HG02885 (cell line): Measurements from ENCODE around the gene SIGLEC15.
"Not testable (repeated sequence)": the region's sequence is repeated elsewhere in the genome, so short reads cannot be mapped to it uniquely, and the experiment has no call there.

Experiments used
- ATAC-seq: cut with Tn5 transposase; IDR thresholded peaks from one replicate; pipeline ENCODE4 v1.9.1; 2021; ENCODE audit warnings: mild to moderate bottlenecking; ENCODE audit not compliant: unreplicated experiment, poor library complexity

Gene SIGLEC15

DNA sequence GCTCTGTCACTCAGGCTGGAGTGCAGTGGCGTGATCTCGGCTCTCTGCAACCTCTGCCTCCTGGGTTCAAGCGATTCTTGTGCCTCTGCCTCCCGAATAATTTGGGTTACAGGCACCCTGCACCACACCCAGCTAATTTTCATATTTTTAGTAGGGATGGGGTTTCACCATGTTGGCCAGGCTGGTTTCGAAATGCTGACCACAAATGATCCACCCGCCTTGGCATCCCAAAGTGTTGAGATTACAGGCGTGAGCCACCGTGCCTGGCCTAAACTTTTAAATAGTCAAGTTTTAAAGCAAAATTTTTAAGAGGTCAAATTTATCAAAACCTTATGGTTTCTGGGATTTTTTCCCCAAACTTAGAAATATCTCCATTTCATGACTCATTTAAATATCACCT is 6.7 kb upstream of the SIGLEC15 start:
- ATAC-seq, result not testable (repeated sequence)

DNA sequence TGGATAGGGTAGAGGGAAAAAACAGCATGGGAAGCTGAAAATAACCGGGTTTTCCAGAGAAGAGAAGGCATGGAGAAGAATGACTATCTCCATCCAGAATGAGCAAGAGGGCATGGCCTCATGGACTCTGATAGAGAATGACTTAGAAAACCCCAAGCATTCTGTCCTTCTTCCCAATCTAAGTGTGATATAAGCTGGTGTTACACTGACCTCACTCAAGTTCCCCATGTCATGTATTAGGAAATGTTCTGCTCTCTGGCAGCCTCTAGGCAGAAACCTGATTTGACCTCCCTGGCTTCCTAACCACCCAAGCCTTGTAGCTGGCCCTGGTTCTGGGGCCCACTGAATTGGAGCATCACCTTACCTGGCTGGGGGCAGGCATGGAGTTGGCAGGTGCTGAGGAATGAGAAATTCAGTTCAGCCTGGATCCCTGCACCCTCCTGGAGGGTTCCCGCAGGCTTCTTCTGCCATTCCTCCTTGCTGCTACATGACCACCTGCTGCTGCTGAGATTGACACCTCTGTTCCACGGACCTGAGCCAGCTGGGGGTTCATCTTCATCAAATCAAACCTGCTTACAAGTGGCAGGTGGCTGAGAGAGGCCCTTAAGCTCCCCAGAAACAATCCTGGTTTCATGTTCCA is 5.2 kb upstream of the SIGLEC15 start:
- ATAC-seq, result no peak

DNA sequence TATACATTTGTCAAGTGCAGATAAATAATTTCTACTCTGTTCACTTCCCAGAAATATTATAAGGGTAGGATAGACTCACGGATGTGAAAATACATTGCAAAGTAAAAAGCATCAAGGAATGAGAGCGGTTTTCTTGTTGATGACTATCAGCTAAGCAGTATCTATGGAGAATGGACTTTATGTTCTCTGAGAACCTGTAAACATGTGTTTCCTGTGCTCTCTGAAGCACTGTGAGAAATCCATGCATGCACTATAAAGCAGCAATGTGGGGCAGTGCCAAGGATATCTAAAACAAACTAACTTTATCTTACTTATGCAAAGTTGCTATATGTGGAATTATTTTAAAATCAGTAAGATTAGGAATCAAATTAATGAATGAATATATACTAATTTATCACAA is 4.4 kb upstream of the SIGLEC15 start:
- no peak for ATAC-seq

DNA sequence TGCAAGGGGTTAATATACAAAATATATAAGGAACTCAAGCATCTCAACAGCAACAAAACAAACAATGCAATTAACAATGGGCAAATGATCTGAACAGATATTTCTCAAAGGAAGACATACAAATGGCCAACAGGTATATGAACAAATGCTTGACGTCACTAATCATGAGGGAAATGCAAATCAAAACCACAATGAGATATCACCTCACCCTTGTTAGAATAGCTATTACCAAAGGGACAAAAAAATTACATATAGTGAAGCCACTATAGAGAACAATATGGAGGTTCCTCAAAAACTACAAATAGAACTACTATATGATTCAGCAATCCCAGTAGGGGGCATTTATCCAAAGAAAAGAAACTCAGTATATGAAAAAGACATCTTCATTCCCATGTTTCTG is 3.8 kb upstream of the SIGLEC15 start:
- ATAC-seq, result no peak

DNA sequence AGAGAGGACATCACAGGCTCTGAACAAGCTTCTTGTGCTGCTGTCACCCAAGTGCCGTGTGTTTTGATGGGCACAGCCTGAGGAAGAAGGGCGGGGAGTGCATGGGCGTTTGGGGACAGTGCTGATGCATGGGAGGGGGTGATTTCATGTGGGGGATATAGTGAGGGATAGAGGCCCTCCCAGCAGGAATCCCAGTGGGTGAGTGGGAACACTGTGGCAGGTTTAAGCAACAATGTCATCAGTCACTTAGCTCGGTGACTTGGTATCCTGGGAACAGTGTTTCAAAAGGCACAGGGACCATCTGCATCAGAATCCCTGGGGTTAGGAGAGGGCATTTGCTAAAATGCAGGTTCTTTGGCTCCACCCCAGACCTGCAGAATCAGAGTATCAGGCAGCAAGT is 609 bp downstream of the SIGLEC15 start:
- ATAC-seq, result no peak

DNA sequence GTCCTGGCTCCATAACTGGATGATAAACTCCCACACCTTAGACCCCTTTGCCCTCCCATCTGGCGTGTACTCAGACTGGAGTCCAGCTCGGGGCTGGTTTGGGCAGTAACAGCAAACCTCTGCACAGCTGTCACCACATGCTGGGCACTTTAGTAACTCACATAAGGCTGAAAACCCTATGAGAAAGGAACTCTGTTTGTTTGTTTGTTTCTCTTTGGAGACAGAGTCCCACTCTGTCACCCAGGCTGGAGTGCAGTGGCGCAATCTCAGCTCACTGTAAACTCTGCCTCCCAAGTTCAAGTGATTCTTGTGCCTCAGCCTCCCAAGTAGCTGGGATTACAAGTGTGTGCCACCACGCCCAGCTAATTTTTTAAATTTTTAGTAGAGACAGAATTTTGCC is 1.2 kb downstream of the SIGLEC15 start:
- not testable (repeated sequence) for ATAC-seq

DNA sequence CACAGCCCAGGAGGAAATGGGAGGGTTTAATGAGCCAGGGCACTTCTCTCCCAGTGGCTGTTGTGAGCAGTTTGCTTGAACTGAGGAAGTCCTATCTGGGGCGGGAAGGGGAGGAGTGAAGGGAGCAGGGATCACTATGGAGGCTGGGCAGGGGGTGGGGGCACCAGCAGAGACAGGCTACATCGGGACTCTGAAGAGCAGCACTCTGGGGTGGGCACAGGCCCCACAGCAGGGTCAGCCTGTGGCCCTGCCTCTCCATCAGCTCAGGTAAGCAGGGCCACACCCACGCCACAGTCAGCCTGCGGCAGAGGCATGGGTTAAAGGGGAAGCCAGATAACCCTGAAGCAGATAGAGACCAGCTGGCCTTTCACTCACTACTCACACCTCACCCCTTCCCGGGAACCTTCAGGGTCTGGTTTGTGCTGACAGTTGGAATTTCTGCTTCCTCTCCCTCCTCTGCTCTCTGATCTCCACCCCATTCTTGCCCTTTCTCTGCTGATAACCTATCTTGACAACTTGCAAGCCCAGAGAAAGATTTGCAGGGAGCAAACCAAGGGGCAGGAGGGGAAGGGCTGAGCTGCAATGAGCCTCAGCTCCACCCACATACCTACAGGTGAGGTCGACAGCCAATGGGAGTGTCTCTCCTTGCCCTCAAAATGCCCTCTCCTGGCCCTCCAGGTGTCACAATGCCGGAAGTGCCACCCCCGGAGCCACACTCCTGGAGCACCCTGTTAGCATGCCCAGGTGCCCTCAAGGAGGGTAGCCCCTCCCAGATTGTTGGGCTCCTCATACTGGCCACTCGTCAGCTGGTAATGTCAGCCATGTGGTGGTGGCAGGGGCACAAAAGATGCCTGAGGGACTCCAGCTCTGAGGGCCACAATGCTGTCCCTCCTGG is 3.7 kb downstream of the SIGLEC15 start:
- ATAC-seq, result no peak

DNA sequence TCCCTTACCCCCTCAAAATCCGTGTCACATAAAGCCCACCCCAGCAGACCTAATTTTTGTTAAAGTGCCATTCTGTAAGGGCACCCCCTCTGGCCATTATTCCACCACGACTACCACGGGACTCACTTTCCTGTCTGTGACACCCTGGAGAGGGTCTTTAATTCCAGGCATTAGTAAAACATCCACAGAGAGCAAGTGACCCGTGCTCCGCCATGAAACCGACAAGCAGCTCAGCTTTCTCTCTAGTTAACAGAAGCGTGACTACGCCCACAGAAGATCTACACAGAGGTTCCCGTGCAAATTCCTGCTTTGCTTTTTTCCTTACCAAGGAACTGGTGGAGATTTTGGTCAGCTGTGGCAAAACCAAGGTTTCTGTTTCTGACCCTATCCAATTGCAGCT is 4.4 kb downstream of the SIGLEC15 start:
- no peak for ATAC-seq

DNA sequence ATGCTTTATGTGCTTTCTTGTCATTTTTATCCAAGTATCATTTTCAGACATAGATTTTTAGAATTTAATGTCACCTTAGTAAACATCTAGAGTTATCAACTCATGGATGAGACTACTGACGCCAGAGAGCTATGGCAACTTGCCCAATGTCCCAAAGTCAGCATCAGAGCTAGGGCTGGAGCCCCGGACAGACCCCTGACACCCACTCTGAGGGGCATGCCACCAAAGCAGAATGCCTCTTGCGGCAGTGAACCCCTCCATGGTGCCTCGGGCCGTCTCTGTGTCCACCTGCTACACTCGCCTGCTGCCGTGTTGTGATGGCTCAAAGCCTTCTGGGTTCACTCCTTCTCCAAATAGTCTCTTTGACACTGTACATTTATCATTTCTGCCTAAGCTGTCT is 5.4 kb downstream of the SIGLEC15 start:
- no peak for ATAC-seq

DNA sequence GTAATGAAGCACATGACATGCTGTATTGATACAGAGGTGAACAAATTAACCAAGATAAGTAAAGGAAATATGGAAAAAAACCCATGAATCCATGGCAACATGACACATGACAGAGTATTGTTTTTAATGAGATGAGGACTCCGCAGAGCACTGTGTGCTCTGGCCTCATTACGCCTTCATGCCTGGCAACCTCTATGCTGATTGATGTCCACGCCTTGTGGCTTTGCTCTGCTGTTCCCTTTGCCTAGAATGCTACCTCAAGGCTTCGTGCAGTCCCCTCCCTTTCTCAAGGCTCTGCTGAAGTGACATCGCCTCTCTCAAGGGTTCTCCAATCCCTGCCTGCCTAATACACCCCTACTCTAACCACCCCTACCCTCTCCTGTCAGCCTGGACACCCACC is 8.4 kb downstream of the SIGLEC15 start:
- no peak for ATAC-seq

DNA sequence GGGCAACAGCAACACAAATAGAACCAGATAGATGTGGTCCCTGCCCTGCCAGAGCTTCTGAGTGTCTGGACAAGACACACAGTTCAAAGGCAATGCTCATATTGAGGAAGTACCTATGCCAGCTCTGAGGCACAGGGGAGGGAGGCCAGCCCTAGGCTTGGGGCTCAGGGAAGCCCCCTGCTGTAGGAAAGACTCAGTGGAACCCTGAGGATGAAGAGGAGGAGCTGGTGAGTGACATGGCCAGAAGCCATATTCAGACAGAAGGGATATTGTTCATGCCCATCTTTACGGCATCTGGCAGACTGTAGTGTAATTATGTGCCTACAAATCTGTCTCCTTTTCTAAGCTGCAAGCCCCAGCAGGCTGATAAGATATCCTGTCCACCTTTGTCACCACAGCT is 8.8 kb downstream of the SIGLEC15 start:
- ATAC-seq, result no peak

DNA sequence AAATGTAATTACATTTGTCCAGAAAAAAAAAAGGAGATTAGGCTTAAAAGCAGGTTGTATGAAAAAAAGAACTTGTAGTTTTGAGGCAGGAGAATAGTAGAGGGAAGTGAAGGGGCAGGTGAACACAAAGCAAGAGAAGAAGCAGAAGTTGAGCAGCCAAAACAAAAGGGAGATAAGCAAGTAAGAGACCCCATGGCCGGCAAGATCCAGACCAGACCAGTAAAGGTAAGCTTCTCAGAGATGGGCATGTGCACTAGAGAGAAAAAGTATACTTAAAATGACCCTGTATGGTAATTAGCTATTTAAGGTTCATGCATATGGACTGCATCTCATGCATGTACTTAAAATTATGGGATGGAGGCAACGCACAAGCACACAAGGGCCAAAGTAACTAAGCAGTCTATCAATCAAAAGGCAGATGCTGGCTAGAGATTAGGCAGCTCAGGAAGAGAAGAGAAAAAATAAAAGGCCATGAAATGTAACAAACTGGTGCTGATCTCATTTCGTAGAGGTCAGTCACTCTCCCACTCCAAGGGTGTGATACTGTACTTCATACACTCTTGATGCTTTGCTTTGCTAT is 9.7 kb downstream of the SIGLEC15 start:
- no peak for ATAC-seq

DNA sequence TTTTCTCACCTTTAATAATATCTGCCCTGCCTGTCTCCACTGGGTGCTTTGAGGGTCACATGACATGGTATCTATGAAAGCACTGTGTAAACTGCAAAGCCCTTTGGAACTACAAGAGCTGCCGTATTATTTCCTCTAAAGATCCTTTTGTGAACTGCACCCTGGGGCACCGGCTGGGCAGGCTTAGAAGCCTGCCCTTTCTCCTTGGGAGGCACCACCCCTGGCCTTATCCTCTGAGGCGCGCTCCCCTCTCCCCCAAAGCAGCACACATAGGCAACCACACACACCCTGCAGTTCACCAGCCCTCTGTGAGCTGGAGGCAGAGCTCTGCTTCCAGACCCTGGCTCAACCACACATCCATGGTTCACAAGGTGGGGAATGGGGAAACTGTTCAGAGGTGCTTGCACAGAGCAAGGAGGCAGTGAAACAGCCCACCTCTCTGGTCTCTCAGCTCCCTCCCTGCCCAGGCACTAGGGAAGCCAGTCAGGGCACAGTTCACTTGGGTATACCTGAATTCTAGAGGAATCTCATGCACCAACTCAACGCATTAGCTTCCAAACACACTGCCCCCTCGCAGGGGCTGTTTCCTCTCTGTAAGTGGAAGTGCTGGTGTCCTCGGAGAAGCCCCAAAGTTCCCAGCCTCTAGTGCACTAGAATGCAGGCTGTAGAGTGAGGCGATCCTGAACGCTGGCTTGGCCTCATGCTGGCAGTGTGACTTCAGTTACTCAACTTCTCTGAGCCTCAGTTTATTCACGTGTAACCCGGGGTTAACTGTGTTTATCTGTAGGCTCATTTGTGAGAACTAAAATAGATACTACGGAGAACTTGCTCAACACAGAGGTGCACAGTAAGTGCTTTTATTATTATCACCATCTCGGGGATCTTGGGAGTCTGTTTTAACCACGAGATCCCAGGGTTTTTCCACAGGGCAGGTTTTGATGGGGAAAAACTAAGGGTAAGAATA is 11.0 kb downstream of the SIGLEC15 start:
- no peak for ATAC-seq

DNA sequence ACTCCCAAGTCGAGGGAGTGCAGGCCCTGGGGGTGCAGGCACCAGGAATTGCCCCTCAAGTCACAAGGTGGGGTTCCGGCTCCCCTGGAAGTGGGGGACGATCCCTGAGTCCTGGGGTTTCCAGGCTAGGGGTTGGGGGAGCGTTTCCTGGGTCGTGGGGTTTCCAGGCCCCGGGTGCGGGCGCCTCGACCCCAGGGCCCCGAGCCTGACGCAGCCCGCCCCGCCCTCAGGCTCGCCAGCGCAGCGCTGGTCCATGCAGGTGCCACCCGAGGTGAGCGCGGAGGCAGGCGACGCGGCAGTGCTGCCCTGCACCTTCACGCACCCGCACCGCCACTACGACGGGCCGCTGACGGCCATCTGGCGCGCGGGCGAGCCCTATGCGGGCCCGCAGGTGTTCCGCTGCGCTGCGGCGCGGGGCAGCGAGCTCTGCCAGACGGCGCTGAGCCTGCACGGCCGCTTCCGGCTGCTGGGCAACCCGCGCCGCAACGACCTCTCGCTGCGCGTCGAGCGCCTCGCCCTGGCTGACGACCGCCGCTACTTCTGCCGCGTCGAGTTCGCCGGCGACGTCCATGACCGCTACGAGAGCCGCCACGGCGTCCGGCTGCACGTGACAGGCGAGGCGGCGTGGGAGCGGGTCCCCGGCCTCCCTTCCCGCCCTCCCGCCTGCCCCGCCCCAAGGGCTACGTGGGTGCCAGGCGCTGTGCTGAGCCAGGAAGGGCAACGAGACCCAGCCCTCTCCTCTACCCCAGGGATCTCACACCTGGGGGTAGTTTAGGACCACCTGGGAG is 12.0 kb downstream of the SIGLEC15 start:
- peak; percentile 72 for ATAC-seq

DNA sequence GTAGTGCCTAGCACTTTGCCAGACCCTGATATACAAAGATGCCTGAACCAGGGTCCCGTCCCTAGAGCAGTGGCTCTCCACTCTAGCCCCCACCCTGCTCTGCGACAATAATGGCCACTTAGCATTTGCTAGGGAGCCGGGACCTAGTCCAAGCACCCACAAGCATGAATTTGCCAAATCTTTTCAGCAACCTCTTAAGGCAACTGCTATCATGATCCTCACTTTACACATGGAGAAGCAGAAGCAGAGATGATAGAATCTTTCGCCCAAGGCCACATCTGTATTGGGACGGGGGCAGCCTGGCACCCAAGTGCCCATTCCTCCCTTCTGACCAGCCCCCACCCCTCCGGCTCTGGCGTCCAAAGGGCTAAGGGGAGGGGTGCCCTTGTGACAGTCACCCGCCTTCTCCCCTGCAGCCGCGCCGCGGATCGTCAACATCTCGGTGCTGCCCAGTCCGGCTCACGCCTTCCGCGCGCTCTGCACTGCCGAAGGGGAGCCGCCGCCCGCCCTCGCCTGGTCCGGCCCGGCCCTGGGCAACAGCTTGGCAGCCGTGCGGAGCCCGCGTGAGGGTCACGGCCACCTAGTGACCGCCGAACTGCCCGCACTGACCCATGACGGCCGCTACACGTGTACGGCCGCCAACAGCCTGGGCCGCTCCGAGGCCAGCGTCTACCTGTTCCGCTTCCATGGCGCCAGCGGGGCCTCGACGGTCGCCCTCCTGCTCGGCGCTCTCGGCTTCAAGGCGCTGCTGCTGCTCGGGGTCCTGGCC is 13.0 kb downstream of the SIGLEC15 start:
- no peak for ATAC-seq

DNA sequence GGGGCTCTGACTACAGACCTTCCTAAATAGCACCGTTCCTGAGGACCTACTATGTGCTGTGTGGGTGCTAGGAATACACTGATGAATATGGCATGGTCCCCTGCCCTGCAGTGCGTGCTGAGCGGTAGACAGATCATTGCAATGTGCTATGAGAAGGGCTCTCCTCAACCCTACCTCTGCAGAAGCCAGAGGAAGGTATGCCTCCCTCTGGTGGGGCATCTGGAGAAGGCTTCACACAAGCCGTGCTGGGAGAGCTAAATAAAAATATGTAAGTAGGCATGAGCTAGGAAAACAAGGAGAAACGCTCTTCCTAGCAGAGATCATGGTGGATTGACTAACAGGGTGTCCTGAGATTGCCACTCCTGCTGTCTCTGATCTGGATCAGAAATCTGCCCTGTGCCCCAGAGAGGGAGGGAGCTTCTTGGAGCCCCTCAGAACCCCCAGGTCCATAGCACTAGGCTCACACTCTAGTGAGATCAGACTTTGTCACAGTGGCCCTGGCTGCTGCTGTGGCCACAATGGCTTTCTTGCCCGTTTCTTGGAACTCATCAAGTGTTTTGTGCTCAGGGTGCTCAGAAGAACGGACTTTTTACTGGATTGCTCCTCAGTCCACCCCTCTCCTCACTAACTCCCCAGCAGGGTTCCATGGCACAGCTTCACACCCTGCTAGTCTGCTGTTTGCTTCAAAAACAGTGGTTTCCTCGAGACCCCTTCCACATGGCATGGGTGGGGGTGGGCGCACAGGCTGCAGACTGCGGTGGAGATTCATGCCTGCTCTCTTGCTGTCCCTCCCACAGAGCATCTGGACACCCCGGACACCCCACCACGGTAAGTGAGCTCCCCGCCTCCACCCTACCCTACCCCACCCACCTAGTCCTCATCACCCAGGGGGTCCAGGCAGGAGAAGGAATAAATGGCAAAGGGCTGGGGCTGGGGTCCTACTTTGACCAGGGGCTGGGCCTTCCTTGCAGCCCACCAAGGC is 14.2 kb downstream of the SIGLEC15 start:
- ATAC-seq, result no peak

DNA sequence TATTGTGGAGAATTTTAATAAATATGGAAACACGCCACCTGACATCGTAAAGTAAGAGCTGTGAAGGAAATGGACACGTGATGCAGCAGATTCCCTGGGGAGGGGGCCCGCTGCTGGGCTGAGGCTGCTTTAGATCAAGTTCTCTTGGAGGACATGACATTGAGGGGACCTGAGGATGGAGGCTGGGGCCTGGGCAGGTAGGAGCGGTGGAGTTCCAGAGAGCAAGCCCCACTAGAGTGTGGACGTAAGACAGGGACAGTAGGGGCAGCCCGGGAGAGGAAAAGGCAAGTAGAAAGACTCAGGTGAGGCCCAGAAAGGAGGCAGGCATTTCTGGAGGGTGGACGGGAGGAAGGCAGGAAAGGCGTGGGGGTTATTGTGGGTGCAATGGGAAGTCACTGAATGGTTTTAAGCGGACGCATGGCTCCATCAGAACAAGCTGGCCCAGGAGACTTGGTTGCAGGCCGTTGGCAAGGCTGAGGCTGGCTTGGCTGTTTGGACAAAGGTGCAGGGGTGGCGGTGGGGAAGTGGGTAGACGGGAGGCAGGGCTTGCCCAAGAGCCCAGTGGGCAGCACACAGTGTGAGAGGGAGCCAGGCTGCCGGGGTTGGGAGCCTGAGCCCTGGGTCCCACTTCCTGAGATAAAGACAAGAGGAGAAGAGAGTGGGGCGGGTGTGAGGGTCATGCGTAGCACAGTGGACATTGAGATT is 15.7 kb downstream of the SIGLEC15 start:
- no peak for ATAC-seq
